ENCODE measurements around the gene MAP3K3. TPM values are rescaled to one million over a fixed set of nuclear protein-coding genes. Genes with fewer than 3 reads are reported as not detected.

Gene MAP3K3
- total RNA-seq, 1 donor from 2014 or later, result 82.5 TPM

- DNase-seq (ENCODE audit: extremely low read depth, low read depth, low spot score), result no peak
Measured at GRCh38 chr17:63692195-63692816, 70.1 kb downstream of the MAP3K3 start.

DNA sequence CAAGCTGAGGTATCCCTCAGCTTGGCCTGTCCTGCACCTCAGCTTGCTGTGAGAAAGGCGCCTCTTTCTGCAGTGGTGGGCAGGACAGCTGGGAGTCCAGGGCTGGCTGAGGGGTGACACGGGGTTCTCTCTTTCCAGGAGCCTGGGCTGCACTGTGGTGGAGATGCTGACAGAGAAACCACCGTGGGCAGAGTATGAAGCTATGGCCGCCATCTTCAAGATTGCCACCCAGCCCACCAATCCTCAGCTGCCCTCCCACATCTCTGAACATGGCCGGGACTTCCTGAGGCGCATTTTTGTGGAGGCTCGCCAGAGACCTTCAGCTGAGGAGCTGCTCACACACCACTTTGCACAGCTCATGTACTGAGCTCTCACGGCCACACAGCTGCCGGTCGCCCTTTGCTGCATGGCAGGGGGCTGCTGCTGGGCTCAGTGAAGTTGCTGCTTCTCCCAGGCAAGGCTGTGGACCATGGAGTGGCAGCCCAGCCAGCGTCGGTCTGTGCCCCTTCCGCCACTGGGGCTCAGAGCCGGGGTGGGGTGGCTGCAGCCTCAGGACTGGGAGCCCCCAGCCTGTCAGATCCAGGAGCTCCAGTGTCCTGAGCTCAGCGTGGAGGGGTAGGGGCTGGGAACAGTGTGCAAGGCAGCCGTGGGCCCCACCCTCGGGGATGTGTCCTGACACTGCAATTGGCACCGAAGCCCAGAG, 71.3 kb downstream of the MAP3K3 start:
- DNase-seq (ENCODE audit: extremely low read depth, low read depth, low spot score), result no peak

DNA sequence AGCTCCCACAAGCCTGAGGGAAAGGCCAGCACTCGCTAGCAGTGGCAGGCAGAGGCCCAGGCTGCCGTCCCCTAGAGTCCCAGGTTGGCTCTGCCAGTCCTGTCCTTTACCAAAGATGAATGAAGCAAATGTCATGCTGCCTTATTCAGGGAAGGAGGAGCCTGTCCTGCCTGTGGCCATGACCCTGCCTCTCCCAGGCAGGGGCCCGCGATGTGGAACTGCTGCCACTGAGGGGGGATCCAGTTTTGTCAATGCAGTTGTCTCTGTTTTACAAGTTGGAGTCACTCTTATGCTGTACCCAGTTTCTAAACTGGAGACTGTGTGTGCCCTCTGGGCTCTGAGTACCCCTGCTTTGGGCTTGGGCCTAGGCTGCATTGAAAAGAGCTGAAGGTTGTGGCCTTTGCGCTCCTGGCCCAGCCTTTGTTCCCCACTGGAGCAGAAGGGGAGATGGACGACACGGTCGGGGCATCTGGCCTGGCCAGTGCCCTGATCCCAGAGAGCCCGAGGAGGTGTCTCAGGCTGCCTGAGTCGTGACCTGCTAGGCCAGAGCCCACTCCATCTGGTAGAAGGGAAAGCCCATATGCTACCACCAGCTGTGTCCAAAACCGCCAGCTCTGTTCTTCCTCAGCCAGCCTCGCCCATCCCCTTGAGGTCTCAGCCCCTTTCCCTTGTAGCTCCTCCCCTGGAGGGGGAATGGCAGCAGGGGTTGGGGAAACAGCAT, 72.2 kb downstream of the MAP3K3 start:
- DNase-seq (ENCODE audit: extremely low read depth, low read depth, low spot score), result no peak

- no peak for DNase-seq (ENCODE audit: extremely low read depth, low read depth, low spot score)
Measured at GRCh38 chr17:63694950-63695773, 72.9 kb downstream of the MAP3K3 start.

DNA sequence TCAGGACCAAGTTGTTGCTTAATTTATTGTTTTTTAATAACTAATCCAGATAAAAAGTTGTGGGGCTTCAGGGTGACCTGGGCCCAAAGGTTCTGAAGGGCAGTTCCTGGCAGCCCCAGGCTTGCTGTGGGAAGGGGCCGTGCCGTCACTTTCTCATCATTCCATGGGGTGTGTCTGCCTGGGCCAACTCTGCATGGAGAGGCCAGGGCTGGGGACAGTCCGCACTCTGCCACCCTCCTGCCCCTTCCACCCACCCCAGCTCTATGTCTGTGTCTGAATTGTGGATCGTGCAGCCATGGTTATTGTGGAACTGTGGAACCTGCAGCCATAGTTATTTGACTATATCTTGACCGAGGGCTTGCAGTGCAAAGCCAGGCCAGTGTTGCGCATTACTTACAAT, 73.7 kb downstream of the MAP3K3 start:
- DNase-seq (ENCODE audit: extremely low read depth, low read depth, low spot score), result no peak

- no peak for DNase-seq (ENCODE audit: extremely low read depth, low read depth, low spot score)
Measured at GRCh38 chr17:63696381-63696961, 74.3 kb downstream of the MAP3K3 start.

DNA sequence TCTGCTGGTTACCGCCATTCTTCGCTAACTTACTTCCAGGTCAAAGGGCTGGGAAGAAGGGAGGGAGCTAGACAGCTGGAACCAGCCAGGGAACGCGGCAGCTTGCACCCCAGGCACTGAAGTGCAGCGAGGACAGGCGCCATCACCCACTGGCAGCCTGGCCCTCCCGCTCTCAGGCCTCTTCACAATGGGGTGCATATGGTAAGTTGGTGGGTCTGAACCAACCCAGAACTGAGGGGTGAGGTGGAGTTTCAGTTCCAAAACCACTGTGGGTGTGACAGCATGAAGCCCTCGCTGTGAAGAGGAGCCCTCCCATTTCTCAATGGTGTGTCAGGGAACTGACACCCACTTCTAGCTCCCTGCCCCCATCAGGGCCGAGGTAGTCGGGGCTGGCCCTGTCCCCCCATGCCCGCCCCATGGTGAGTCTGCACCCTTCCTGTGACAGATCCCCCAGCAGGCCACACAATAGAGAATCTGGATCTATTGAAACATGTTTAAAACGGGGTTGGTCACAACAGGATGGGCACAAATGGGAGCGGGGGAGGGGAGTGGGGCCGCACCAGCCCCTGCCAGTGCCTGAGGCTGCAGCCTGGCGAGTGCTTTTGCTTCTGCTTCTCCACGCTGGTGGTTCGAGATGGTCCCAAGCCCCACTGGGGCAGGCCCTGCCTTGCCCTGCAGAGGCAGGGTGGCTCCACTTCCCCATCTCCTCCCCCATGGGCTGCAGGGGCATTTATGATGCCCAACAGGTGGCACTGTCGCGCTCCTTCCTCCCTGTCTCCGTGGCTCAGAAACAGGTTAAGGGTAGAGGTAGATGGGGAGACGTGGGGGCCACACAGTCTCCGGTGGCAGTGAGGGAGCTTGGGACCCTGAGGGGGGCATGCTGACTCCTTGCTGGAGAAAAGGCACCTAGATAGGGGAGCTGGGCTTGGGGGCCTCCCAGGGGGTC, 75.4 kb downstream of the MAP3K3 start:
- DNase-seq (ENCODE audit: extremely low read depth, low read depth, low spot score), result no peak

- DNase-seq (ENCODE audit: extremely low read depth, low read depth, low spot score), result no peak
Measured at GRCh38 chr17:63698381-63698885, 76.2 kb downstream of the MAP3K3 start.

GRCh38 chr17:63698886-63699637, 76.8 kb downstream of the MAP3K3 start:
- no peak for DNase-seq (ENCODE audit: extremely low read depth, low read depth, low spot score)

- DNase-seq (ENCODE audit: extremely low read depth, low read depth, low spot score), result no peak
Measured at GRCh38 chr17:63699638-63700527, 77.7 kb downstream of the MAP3K3 start, which contains the start of gene LIMD2. TSS of gene LIMD2 (minus strand) at chr17:63700125. CDS start at chr17:63699298, 827 bp downstream.

GRCh38 chr17:63700528-63701455, 78.6 kb downstream of the MAP3K3 start:
- no peak for DNase-seq (ENCODE audit: extremely low read depth, low read depth, low spot score)

GRCh38 chr17:63701456-63701820, 79.2 kb downstream of the MAP3K3 start:
- DNase-seq (ENCODE audit: extremely low read depth, low read depth, low spot score), result no peak

GRCh38 chr17:63701868-63702720, 79.9 kb downstream of the MAP3K3 start:
- no peak for DNase-seq (ENCODE audit: extremely low read depth, low read depth, low spot score)

DNA sequence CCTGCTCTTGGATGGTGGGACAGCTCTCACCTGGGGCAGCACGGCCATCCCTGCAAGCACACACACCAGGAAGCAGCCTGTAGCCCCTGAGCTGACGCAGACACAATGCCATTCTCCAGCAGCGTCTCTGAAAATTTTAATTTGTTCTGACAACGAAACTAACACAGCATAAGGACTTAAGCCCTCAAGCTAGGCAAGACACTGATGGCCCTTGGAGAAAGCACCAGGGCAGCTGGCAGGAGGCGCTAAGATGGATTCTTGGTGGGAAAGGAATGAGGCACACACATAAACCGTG, 80.5 kb downstream of the MAP3K3 start:
- no peak for DNase-seq (ENCODE audit: extremely low read depth, low read depth, low spot score)

- DNase-seq (ENCODE audit: extremely low read depth, low read depth, low spot score), result no peak
Measured at GRCh38 chr17:63703029-63703428, 80.8 kb downstream of the MAP3K3 start.
